HG02798 (cell line): Measurements from ENCODE around the gene CRKL.

Experiments
- ATAC-seq: cut with Tn5 transposase; IDR thresholded peaks from one replicate; pipeline ENCODE4 v1.9.1; 2021; ENCODE audit warnings: mild to moderate bottlenecking; ENCODE audit not compliant: unreplicated experiment, poor library complexity

CRKL gene

GRCh38 chr22:20948989-20949388 is 31.8 kb downstream of the CRKL start:
- ATAC-seq = no peak

GRCh38 chr22:20949698-20950183 is 32.5 kb downstream of the CRKL start:
- no peak for ATAC-seq

GRCh38 chr22:20951151-20951931 is 34.1 kb downstream of the CRKL start:
- no peak for ATAC-seq

- no peak for ATAC-seq
These were observed 34.7 kb downstream of the CRKL start for GRCh38 chr22:20951932-20952380.

- ATAC-seq = no peak
These were observed 35.5 kb downstream of the CRKL start for GRCh38 chr22:20952544-20953341.

GRCh38 chr22:20953342-20953608 is 36.1 kb downstream of the CRKL start:
- ATAC-seq = no peak

- no peak for ATAC-seq
These were observed 36.7 kb downstream of the CRKL start for GRCh38 chr22:20953668-20954500.

- no peak for ATAC-seq
These were observed 38.3 kb downstream of the CRKL start for GRCh38 chr22:20955548-20955947.

- ATAC-seq = no peak
These were observed 39.3 kb downstream of the CRKL start for GRCh38 chr22:20956258-20957101.

- ATAC-seq = no peak
These were observed 40.0 kb downstream of the CRKL start for GRCh38 chr22:20957102-20957682.

GRCh38 chr22:20957683-20958431 is 40.6 kb downstream of the CRKL start:
- no peak for ATAC-seq

GRCh38 chr22:20959578-20960461 is 42.6 kb downstream of the CRKL start:
- ATAC-seq = no peak

- no peak for ATAC-seq
These were observed 43.4 kb downstream of the CRKL start for GRCh38 chr22:20960609-20961008.

GRCh38 chr22:20962491-20962945 is 45.3 kb downstream of the CRKL start:
- ATAC-seq = no peak

- no peak for ATAC-seq
These were observed 46.2 kb downstream of the CRKL start for GRCh38 chr22:20963201-20964052.

- no peak for ATAC-seq
These were observed 47.0 kb downstream of the CRKL start for GRCh38 chr22:20964090-20964798.
